HG02970 (cell line): ENCODE results near the gene CAPRIN1.

ENCODE experiments used
- ATAC-seq: cut with Tn5 transposase; IDR thresholded peaks from one replicate; pipeline ENCODE4 v1.9.1; 2021; ENCODE audit warnings: mild to moderate bottlenecking, moderate library complexity, moderate number of reproducible peaks; ENCODE audit not compliant: unreplicated experiment, low FRiP score

CAPRIN1 gene

DNA sequence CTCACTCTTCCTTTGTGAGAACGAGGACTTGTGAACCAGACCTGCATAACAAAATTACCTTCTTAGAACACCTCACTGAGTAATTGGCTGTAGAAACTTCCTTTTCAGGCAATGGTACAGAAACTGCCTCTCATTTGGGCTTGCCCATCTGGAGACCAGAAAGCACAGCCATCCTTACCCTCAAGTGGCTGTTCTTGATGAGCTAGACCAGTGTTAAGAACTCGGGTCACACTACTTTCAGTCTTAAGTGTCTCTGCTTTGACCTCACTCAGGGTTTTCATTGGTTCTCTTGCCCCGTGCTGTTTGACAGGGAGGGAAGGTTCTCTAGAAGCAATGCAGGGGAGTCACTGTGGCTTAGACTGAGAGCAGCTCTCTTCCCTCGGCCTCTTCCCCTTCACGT lies 83.2 kb downstream of the CAPRIN1 start:
- ATAC-seq, result no peak

DNA sequence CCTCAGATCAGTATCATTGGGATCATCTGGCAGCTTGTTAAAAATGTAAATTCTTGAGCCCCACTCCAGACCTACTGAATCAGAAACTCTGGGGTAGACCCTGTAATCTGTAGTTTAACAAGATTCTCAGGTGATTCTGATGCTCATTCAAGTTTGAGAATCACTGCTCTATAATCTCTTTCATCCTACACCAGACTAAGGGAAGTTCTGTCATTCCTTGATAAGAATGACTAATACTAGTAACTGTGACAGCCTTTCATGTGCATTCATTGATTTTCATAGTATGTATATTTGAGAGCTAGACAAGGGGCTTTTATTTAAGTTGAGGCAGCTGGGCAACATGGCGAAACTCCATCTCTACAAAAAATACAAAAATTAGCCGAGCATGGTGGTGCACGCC lies 83.9 kb downstream of the CAPRIN1 start:
- no peak for ATAC-seq

DNA sequence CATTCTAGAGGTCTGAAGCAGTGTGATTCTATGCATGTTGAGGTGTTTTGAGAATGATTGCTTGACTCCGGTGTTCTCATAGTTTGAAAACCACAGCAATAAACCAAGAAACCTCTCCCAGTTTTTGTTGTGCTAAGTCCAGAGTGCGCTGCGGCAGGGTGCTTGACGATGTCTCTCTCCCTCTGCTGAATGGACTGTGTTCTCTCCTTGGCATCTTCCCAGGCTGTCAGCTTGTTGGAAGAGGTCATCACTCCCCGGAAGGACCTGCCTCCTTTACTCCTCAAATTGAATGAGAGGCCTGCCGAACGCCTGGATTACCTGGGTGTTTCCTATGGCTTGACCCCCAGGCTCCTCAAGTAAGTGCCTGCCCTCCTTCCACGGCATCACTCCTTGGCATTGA lies 84.9 kb downstream of the CAPRIN1 start:
- no peak for ATAC-seq

DNA sequence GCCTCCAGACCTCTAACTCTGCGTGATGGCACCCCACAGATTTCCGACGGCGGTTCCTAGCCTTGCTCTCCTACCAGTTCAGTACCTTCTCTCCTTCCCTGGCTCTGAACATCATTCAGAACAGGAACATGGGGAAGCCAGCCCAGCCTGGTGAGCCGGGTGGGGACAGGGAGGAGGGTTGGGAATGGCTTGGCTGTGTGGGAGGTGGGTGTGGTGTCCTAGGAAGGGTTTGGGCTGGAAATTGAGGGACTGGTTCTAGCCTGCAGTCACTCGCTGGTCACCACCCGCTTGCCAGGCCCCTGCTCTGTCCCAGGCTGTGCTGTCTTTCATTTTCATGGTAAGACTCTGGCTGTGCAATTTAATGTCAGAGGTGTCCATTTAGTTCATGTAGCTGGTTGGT lies 87.8 kb downstream of the CAPRIN1 start:
- no peak for ATAC-seq

DNA sequence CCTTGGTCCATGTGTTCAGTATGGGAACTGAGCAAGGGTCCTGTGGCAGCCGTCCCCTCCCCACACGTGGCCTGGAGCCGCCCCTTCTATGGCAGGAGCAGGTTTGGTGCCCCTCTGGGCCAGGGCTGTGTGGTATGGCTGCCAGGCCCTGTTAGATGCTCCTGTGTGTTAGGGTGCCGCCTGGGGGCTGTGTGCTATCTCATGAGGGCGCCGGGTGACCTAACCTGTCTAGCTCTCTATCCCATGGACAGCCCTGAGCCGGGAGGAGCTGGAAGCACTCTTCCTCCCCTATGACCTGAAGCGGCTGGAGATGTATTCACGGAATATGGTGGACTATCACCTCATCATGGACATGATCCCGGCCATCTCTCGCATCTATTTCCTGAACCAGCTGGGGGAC lies 88.6 kb downstream of the CAPRIN1 start:
- ATAC-seq, result no peak

DNA sequence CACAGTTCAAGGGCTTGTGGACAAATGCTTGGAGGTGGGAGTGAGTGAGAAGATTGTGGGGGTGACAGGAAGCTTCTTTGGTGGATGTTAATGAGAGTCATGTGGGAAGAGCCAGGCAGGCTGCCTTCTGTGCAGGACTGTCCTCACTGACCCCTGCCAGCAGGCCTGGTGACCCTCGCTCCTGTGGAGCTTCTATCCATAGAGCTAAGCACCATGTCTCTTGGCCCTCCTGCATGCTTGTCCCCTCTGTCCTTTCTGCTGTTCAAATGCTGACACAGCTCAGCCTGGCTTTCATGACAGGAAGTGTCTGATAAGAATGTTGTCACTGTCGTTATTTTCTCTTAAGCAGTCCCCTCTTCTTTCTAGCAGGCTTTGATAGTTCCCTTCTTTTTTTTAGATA lies 91.5 kb downstream of the CAPRIN1 start:
- ATAC-seq, result no peak

DNA sequence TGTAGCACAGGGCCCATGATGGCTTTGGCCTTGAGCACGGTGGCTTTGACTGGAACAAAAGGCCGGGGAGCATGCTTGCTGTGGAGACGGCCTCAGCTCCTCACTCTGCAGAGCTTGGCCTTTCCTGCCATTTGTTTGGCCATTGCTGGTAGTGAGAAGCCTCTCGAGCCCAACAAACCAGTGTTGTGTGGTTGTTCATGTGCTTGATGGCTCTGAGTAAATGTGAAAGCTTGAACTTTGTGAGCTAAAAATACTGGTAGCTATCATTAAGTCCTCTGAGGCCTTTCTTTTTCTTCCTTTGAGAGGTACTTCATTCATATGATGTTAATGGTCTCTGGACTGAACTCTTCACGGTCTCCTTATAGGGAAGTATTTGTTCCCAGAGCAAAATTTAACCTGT lies 93.5 kb downstream of the CAPRIN1 start:
- no peak for ATAC-seq

DNA sequence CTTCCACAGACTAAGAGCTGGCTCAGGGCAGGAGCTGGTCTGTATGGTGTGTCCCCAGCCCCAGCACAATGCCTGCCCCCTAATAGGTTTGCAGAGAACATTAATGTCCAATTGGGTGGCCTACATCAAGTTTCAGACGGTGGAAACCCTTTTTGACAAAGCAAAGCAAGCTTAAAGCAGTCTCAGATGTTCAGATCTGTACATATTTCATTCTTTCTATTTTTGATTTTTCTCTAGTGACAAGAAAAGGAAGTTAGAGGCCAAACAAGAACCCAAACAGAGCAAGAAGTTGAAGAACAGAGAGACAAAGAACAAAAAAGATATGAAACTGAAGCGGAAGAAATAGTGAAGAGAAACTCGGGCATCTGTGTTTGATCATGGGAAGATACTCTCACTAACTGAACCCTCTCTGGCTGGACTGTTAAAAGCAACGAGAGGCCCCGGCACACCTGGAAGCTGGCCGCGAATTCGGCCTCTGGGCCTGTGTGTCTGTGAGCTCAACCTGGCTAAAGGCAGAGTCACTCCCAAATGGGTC lies 94.4 kb downstream of the CAPRIN1 start:
- no peak for ATAC-seq

DNA sequence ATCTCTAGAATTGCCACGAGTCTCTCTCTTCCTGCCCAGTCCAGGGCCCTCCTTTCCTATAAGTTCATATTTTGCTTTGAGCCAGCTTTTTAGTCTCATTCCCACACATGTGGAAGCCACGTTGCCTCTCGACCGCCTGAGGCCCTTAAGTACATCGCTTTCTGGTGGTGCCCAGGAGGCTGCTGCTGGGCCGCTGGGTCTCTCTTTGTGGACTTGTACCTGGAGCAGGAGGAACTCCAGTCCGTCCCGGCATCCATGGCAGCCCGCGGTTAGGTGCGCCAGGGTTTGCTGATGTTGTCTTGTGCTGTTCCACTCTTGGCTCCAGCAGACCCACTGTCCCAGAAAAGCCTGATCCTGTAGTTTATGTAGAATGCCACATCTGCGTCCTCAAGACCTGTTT lies 94.9 kb downstream of the CAPRIN1 start:
- ATAC-seq, result no peak

DNA sequence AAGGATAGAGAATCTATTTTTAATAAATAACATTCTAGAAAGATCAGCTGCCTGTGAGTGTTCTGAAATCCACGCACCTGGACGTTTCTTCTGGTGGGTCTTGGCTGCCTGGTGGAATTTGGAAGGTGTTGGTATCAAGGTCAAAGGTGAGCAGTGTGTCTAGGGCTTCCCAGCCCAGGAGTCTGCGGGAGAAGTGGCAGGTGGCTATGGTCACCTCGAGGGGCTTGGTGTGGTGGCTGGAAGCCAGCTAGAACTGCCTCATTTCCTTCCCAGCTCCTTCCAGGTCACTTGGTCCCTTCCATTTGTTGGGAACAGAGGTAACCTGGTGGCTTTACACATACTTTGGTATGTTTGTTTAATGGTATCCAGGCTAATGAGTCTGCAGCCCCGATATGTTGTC lies 95.3 kb downstream of the CAPRIN1 start:
- ATAC-seq, result no peak

DNA sequence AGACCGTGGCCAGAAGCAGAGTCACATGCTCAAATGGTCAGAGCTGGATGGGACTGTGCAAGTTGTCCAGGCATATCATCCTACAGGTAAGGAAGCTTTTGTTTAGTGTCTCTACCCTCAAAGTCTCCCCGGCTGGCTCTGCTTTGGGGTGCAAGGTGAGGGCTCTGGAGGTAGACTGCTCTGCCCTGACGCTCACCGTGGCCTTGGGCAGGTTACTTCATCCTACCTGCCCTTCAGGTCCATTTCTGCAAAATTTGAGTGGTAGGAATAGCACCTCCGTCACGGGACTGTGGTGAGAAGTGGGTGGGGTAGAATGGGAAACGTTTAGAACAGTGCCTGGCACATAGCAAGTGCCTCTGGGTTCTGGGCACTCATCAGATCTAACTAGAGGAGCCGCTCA lies 96.0 kb downstream of the CAPRIN1 start:
- ATAC-seq, result no peak

DNA sequence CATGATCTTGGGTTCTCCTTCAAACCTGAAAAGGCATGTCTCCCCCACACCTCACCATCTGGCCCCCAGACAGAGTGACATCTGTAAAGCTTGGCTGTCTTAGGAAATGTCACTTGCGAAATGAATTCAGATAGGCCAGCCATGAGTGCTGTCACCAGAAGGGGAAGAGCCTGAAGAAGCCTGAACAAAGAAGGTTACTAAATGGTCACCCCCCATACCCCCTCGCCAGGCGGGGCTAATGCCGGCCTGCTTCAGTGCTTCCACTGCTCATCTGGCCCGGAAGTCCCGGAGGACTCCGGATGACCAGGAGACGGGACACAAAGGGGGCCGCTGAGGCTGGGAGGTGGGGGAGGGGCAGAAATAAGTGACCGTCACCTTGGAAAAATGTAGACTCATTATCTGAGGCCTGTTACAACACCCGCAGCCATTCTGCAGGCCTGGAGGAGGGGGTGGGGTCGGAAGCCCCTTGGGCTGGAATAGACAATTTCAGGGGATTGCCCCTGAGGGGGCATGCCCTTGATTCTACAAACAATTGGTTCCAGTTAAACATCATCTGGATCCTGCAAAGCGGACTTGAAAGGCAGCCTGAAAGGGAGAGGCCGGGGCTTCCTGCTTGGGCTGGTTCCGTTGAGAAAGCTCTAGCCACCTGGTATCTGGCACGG lies 97.1 kb downstream of the CAPRIN1 start:
- no peak for ATAC-seq

DNA sequence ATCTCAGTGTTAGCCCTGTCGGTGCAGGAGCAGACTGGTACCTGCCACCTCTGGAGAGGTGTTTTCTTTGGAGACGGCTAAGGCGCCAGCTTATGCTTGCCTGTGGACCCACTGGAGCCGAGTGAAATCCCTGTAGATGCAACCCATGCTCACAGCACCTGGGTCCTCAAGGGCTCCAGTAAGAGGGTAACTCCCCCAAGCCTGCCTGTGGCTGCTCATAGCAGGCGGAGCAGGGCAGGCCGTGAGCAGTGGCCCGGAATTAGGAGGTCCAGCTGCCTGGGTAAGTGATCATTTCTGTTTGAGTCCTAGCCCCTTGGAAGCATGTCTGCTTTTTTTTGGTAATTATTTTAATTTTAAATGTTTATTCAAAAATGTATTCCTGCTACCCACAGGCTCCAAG lies 97.7 kb downstream of the CAPRIN1 start:
- no peak for ATAC-seq

DNA sequence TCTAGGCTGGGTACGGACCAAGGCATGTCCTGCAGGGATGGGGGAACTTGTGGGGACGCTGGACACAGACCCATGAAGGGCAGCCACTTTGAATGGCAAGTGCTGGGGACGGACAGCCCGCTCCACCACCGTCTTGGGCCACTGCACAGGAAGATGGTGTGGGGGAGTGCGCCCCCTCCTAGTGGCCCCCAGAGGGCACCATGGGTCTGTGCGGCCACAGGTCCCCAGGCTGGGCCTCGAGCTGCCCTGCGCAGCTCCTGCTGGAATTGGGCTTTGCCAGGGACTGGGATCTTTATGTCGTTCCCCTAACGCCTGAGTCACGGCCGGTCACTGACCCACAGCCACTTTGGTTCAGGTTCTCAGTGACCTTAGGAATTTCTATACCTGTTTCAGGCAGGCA lies 98.3 kb downstream of the CAPRIN1 start:
- no peak for ATAC-seq

DNA sequence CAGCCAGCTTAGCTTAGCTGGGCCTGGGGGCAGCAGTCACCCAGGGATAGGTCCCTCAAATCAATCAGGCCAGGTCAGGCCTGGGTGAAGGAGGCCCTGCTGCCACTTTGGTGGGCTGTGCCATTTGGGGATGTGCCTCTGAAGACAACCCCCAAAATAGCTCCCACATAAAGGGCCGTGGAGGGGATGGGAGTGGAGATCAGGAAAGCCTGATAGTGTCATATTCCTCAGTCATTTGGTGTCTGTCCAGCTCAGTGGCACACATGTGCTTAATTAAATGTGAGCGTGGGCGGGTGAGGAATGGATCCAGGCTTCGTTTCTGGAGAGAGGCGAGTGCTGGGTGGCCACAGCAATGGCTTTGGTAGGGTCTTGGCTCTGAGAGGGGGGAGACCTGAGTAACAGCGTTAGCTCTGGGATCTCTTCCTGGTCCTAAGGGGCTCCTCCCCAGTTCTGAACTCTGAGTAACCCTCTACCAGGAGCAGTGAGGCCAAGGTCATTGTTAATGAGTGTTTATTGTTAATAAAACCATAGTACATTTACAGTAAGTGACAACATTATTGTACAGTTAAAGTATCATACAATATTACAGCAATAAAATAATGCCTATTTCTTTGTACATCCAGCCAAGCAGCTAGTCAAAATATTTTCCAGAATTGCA lies 99.1 kb downstream of the CAPRIN1 start:
- no peak for ATAC-seq
